Measurements from ENCODE around the gene DOCK8.

Gene DOCK8

DNA sequence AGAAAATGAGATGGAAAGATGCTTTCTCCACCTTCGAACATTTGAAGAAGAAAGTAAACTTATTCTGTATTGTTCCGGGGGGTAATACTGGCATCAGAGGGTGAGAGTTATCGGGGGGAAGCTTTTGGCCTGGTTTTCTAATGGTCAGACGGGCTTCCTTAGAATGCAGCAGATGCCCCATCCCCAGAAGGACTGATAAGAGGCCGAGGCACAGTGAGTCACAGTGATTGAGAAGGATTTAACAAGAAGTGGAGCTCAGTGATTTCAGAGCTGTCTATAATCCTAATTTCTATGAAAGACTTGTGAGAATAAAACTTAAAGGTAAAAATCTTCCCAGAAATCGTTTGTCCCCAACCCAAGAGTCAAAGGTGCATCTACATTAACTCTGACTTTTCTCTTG, 123.9 kb downstream of the DOCK8 start:
- H3K9me3 ChIP-seq (ENCODE audit: control insufficient read depth, low read length), result no peaks in the 10 kb centered on the region
- H3K36me3 ChIP-seq (ENCODE audit: control insufficient read depth, insufficient read depth, low read length), result no peaks in the 10 kb centered on the region
- no peak overlapping the region for H3K9ac ChIP-seq (ENCODE audit: low read length)

DNA sequence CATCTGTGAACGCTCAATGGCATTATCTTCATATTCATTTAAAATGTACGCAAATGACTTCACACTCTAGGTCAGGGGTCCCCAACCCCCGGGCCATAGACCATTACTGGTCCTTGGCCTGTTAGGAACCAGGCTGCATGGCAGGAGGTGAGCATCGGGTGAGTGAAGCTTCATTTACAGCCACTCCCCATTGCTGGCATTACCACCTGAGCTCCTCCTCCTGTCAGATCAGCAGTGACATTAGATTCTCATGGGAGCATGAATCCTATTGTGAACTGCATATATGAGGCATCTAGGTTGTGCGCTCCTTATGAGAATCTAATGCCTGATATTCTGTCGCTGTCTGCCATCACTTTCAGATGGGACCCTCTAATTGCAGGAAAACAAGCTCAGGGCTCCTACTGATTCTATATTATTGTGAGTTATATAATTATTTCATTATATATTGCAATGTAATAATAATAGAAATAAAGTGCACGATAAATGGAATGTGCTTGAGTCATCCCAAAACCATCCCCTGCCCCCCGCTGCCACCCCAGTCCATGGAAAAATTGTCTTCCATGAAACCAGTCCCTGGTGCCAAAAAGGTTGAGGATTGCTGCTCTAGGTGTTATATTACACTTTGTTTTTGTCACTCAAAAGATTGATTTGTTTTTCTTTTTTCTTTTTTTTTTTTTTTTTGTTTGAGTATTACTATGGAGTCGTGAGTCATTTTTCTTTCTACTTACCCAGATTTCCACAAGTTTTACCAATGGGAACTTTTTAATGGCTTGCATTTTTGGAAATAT, 127.2 kb downstream of the DOCK8 start:
- peaks cover 5% of the 10 kb centered on the region for H3K4me1 ChIP-seq (ENCODE audit: control insufficient read depth, insufficient read depth, low read length)
- H3K9me3 ChIP-seq (ENCODE audit: control insufficient read depth, low read length), result no peaks in the 10 kb centered on the region
- H3K9ac ChIP-seq (ENCODE audit: low read length), result no peak overlapping the region
- no peaks in the 10 kb centered on the region for H3K27me3 ChIP-seq (ENCODE audit: control insufficient read depth, insufficient read depth, low read length)
- no peaks in the 10 kb centered on the region for H3K36me3 ChIP-seq (ENCODE audit: control insufficient read depth, insufficient read depth, low read length)
- H3K4me3 ChIP-seq (ENCODE audit: low read length), result no peak overlapping the region

More for the DNA sequence above, 123.9 kb downstream of the DOCK8 start:
- Histone ChIP-seq H3K4me3 (ENCODE audit: low read length) (no peak overlapping the region), H3K4me1 (ENCODE audit: control insufficient read depth, insufficient read depth, low read length) (peaks cover 30% of the 10 kb centered on the region), H3K27me3 (ENCODE audit: control insufficient read depth, insufficient read depth, low read length) (no peaks in the 10 kb centered on the region)

DNA sequence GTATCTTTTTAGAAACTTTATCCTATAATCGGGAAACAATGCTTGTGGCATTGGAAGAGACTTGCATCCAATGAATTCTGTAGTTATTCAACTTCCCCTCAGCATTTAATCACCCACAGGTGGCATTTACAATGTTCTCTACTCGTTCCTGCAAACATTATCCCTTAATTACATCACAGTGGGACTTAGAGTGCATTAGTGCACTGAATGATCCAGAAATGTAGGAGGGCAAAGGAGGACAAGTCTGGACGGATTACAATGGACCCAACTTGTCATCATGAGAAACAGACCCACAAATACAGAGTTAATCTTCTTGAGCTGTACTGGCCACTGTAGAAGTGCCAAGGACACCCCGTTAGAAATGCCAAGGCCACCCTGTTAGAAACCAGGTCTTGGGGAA, 129.1 kb downstream of the DOCK8 start:
- Histone ChIP-seq H3K9me3 (ENCODE audit: control insufficient read depth, low read length) (no peaks in the 10 kb centered on the region), H3K36me3 (ENCODE audit: control insufficient read depth, insufficient read depth, low read length) (no peaks in the 10 kb centered on the region), H3K9ac (ENCODE audit: low read length) (no peak overlapping the region), H3K4me3 (ENCODE audit: low read length) (no peak overlapping the region), H3K27me3 (ENCODE audit: control insufficient read depth, insufficient read depth, low read length) (no peaks in the 10 kb centered on the region), H3K4me1 (ENCODE audit: control insufficient read depth, insufficient read depth, low read length) (no peaks in the 10 kb centered on the region)

DNA sequence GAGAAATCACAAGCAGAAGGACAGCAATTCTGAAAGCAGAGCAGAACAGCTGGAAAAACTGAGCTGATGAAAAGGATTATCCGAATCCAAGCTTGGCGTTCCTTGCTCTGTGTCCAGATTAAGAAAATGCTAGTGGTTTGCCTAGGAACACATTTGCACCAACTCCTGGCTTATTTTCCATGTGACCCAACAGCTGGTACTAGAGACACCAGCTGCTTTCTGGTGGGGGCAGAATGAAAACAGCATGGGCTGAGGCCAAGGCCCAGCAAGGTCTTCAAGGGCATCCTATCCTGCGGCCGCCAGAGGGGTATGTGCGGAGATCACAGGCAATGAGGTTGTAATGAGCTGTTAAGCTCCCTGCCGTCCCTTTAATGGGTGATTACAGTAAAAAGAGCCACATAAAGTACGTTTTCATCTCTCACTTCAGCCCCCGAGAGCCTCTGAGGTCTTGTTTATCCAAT, 131.5 kb downstream of the DOCK8 start:
- H3K36me3 ChIP-seq (ENCODE audit: control insufficient read depth, insufficient read depth, low read length), result no peaks in the 10 kb centered on the region
- no peak overlapping the region for H3K4me3 ChIP-seq (ENCODE audit: low read length)
- H3K4me1 ChIP-seq (ENCODE audit: control insufficient read depth, insufficient read depth, low read length), result no peaks in the 10 kb centered on the region
- no peaks in the 10 kb centered on the region for H3K9me3 ChIP-seq (ENCODE audit: control insufficient read depth, low read length)
- H3K27me3 ChIP-seq (ENCODE audit: control insufficient read depth, insufficient read depth, low read length), result no peaks in the 10 kb centered on the region
- no peak overlapping the region for H3K9ac ChIP-seq (ENCODE audit: low read length)

DNA sequence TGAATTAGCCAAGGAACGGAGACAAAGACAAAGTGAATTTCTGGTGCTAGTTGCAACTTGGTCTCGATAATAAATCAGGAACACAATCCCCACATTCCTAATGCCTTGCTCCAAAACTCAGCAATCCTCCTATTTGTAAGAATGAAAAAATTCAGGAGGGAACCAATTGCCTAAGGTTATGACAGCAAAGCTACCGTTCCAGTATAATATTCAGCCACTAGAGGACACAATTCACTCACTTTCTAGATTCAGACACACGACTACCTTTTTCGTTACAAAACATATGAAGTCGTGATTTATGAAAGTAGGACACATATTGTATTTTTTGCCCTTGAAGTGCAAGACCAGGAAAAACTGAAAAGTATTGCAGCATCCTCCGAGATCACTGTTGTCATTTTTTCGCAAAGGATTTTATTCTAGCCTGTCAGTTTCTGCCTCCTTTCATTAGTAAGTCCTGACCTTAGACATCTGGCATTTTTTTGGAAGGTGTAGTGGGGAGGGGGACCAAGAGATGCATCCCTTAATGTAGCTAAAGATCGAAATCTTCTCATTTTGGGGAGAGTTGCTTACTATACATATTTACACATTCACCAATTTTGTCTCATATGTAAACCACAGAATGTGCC, 133.1 kb downstream of the DOCK8 start:
- H3K4me1 ChIP-seq (ENCODE audit: control insufficient read depth, insufficient read depth, low read length), result no peaks in the 10 kb centered on the region
- H3K27me3 ChIP-seq (ENCODE audit: control insufficient read depth, insufficient read depth, low read length), result no peaks in the 10 kb centered on the region
- H3K36me3 ChIP-seq (ENCODE audit: control insufficient read depth, insufficient read depth, low read length), result no peaks in the 10 kb centered on the region
- H3K9ac ChIP-seq (ENCODE audit: low read length), result no peak overlapping the region
- no peaks in the 10 kb centered on the region for H3K9me3 ChIP-seq (ENCODE audit: control insufficient read depth, low read length)
- no peak overlapping the region for H3K4me3 ChIP-seq (ENCODE audit: low read length)

GRCh38 chr9:350384-350783, 135.7 kb downstream of the DOCK8 start:
- Histone ChIP-seq H3K9me3 (ENCODE audit: control insufficient read depth, low read length) (no peaks in the 10 kb centered on the region), H3K9ac (ENCODE audit: low read length) (no peak overlapping the region), H3K4me3 (ENCODE audit: low read length) (no peak overlapping the region), H3K27me3 (ENCODE audit: control insufficient read depth, insufficient read depth, low read length) (no peaks in the 10 kb centered on the region), H3K36me3 (ENCODE audit: control insufficient read depth, insufficient read depth, low read length) (no peaks in the 10 kb centered on the region), H3K4me1 (ENCODE audit: control insufficient read depth, insufficient read depth, low read length) (no peaks in the 10 kb centered on the region)

DNA sequence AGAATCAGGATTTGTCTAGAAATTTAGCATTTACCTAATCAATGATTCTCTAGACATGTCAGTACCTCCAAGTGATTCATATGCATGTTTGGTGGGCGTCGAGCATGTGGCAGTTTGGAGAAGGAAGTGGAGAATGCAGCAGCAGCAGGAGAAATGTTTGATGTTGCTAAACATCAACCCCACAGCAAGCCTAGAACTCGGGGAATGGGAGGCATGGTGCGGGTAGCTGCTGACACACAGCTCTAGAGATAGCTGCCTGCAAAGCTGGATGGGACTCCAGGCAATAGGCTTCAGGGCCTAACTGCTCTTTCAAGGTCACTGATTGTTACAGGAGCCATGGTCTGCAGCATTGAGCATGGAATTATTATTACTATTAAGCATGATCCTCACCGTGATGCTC, 137.3 kb downstream of the DOCK8 start:
- Histone ChIP-seq H3K4me3 (ENCODE audit: low read length) (no peak overlapping the region), H3K36me3 (ENCODE audit: control insufficient read depth, insufficient read depth, low read length) (no peaks in the 10 kb centered on the region), H3K4me1 (ENCODE audit: control insufficient read depth, insufficient read depth, low read length) (no peaks in the 10 kb centered on the region), H3K9ac (ENCODE audit: low read length) (no peak overlapping the region), H3K9me3 (ENCODE audit: control insufficient read depth, low read length) (no peaks in the 10 kb centered on the region), H3K27me3 (ENCODE audit: control insufficient read depth, insufficient read depth, low read length) (no peaks in the 10 kb centered on the region)

DNA sequence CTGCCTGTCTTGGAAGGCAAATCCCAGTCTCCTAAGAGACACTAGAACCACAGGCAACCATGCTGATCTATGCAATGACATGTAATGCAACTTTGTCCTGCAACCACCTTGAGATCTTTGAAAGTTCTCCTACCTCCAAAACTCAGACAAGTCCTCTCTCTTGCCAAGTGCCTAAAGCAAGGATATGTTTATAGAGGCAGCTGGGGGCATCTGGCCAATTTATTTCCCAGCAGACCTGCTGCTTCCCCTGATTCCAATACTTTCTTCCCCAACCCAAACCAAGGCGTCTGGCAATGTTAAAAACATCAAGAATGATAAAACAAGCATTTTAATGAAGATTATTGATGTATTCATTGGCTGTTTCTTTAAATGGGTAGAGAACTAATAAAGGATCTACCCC, 138.4 kb downstream of the DOCK8 start:
- Histone ChIP-seq H3K36me3 (ENCODE audit: control insufficient read depth, insufficient read depth, low read length) (no peaks in the 10 kb centered on the region), H3K9ac (ENCODE audit: low read length) (no peak overlapping the region), H3K9me3 (ENCODE audit: control insufficient read depth, low read length) (no peaks in the 10 kb centered on the region), H3K4me1 (ENCODE audit: control insufficient read depth, insufficient read depth, low read length) (no peaks in the 10 kb centered on the region), H3K27me3 (ENCODE audit: control insufficient read depth, insufficient read depth, low read length) (no peaks in the 10 kb centered on the region), H3K4me3 (ENCODE audit: low read length) (no peak overlapping the region)

- no peaks in the 10 kb centered on the region for H3K4me1 ChIP-seq (ENCODE audit: control insufficient read depth, insufficient read depth, low read length)
- H3K4me3 ChIP-seq (ENCODE audit: low read length), result no peak overlapping the region
- H3K36me3 ChIP-seq (ENCODE audit: control insufficient read depth, insufficient read depth, low read length), result no peaks in the 10 kb centered on the region
- H3K9me3 ChIP-seq (ENCODE audit: control insufficient read depth, low read length), result no peaks in the 10 kb centered on the region
- no peaks in the 10 kb centered on the region for H3K27me3 ChIP-seq (ENCODE audit: control insufficient read depth, insufficient read depth, low read length)
- H3K9ac ChIP-seq (ENCODE audit: low read length), result no peak overlapping the region
Observed at GRCh38 chr9:354453-354852, 139.8 kb downstream of the DOCK8 start.

GRCh38 chr9:357560-357959, 142.9 kb downstream of the DOCK8 start:
- no peaks in the 10 kb centered on the region for H3K9me3 ChIP-seq (ENCODE audit: control insufficient read depth, low read length)
- no peak overlapping the region for H3K4me3 ChIP-seq (ENCODE audit: low read length)
- no peak overlapping the region for H3K9ac ChIP-seq (ENCODE audit: low read length)
- H3K36me3 ChIP-seq (ENCODE audit: control insufficient read depth, insufficient read depth, low read length), result no peaks in the 10 kb centered on the region
- H3K27me3 ChIP-seq (ENCODE audit: control insufficient read depth, insufficient read depth, low read length), result no peaks in the 10 kb centered on the region
- no peaks in the 10 kb centered on the region for H3K4me1 ChIP-seq (ENCODE audit: control insufficient read depth, insufficient read depth, low read length)

GRCh38 chr9:362561-363273, 148.1 kb downstream of the DOCK8 start:
- no peak overlapping the region for H3K9ac ChIP-seq (ENCODE audit: low read length)
- no peak overlapping the region for H3K4me3 ChIP-seq (ENCODE audit: low read length)
- no peaks in the 10 kb centered on the region for H3K27me3 ChIP-seq (ENCODE audit: control insufficient read depth, insufficient read depth, low read length)
- no peaks in the 10 kb centered on the region for H3K4me1 ChIP-seq (ENCODE audit: control insufficient read depth, insufficient read depth, low read length)
- no peaks in the 10 kb centered on the region for H3K36me3 ChIP-seq (ENCODE audit: control insufficient read depth, insufficient read depth, low read length)
- H3K9me3 ChIP-seq (ENCODE audit: control insufficient read depth, low read length), result no peaks in the 10 kb centered on the region

GRCh38 chr9:363274-363612, 148.6 kb downstream of the DOCK8 start:
- no peaks in the 10 kb centered on the region for H3K27me3 ChIP-seq (ENCODE audit: control insufficient read depth, insufficient read depth, low read length)
- H3K4me1 ChIP-seq (ENCODE audit: control insufficient read depth, insufficient read depth, low read length), result no peaks in the 10 kb centered on the region
- H3K9ac ChIP-seq (ENCODE audit: low read length), result no peak overlapping the region
- no peaks in the 10 kb centered on the region for H3K36me3 ChIP-seq (ENCODE audit: control insufficient read depth, insufficient read depth, low read length)
- no peak overlapping the region for H3K4me3 ChIP-seq (ENCODE audit: low read length)
- H3K9me3 ChIP-seq (ENCODE audit: control insufficient read depth, low read length), result no peaks in the 10 kb centered on the region
